Fibroblast of lung (primary cell): Measurements from ENCODE around the gene CAP1. TPM values are rescaled to one million over a fixed set of nuclear protein-coding genes. Genes with fewer than 3 reads are reported as not detected.
A peak's percentile ranks its signal among the peaks of the same experiment; 100 is the strongest.

Experiments
- DNase-seq, 2 donors: peaks; one replicate each; pipeline versions ENCODE4 v3.0.0 to v3.0.0-alpha.2; 2010; ENCODE audit warnings: low read depth in 2 of 2
- H2AFZ ChIP-seq: 2 replicates; pipeline ENCODE4 v1.5.1; 2012; ENCODE audit warnings: low read length, control low read depth, inconsistent platforms
- H3K27ac ChIP-seq: 2 replicates; pipeline ENCODE4 v1.5.1; 2011; ENCODE audit warnings: low read length, control low read depth; ENCODE audit not compliant: insufficient read depth
- H3K27me3 ChIP-seq: 2 replicates; pipeline ENCODE4 v1.5.1; 2011; ENCODE audit warnings: mild to moderate bottlenecking, low read length; ENCODE audit not compliant: control insufficient read depth, insufficient read depth
- H3K36me3 ChIP-seq: 2 replicates; pipeline ENCODE4 v1.5.1; 2011; ENCODE audit warnings: low read length; ENCODE audit not compliant: control insufficient read depth, insufficient read depth
- H3K4me1 ChIP-seq: 2 replicates; pipeline ENCODE4 v1.5.1; 2011; ENCODE audit warnings: low read length; ENCODE audit not compliant: control insufficient read depth, insufficient read depth; ENCODE audit errors: extremely low read depth
- H3K4me2 ChIP-seq: 2 replicates; pipeline ENCODE4 v1.5.1; 2011; ENCODE audit warnings: low read length, control low read depth; ENCODE audit not compliant: insufficient read depth; ENCODE audit errors: extremely low read depth
- H3K4me3 ChIP-seq, 4 experiments: fragments of 200-600 bp in 1 of 4; sonication (generic) in 1 of 4; replicated peaks in 1 of 4; 2 replicates each; pipeline ENCODE4 v1.5.1; 2011 to 2016; ENCODE audit warnings: low read length in 4 of 4, low read depth in 3 of 4, mild to moderate bottlenecking in 3 of 4, control low read depth in 2 of 4, inconsistent platforms in 1 of 4, mixed read lengths in 1 of 4; ENCODE audit not compliant: insufficient read depth in 1 of 4; ENCODE audit errors: control extremely low read depth in 1 of 4
- H3K79me2 ChIP-seq: 2 replicates; pipeline ENCODE4 v1.5.1; 2012; ENCODE audit warnings: mild to moderate bottlenecking, low read length, inconsistent platforms; ENCODE audit not compliant: control insufficient read depth, insufficient read depth
- H3K9ac ChIP-seq: 2 replicates; pipeline ENCODE4 v1.5.1; 2011; ENCODE audit warnings: mild to moderate bottlenecking, low read length, control low read depth; ENCODE audit not compliant: insufficient read depth
- H3K9me3 ChIP-seq: 2 replicates; pipeline ENCODE4 v1.5.1; 2012; ENCODE audit warnings: low read depth, low read length; ENCODE audit not compliant: control insufficient read depth, insufficient read depth
- H4K20me1 ChIP-seq: 2 replicates; pipeline ENCODE4 v1.5.1; 2011; ENCODE audit warnings: low read length; ENCODE audit not compliant: control insufficient read depth, insufficient read depth; ENCODE audit errors: extremely low read depth
- CTCF ChIP-seq, 2 donors: IDR thresholded peaks in 1 of 2; conservative IDR thresholded peaks in 1 of 2; 1 replicate in 1 of 2; 2 replicates in 1 of 2; pipeline ENCODE4 v1.5.1; 2011 to 2012; ENCODE audit warnings: low read length in 2 of 2, control low read depth in 1 of 2, inconsistent platforms in 1 of 2, low read depth in 1 of 2, mild to moderate bottlenecking in 1 of 2
- EZH2 ChIP-seq: IDR thresholded peaks from 2 replicates; pipeline ENCODE4 v1.5.1; 2012; ENCODE audit warnings: low read length, control low read depth, mild to moderate bottlenecking; ENCODE audit errors: missing control alignments
- polyA plus RNA-seq, 2 donors: library from polyadenylated mRNA; depleted of rRNA in 1 of 2; stranded (reverse) in 1 of 2; unstranded in 1 of 2; fragments of >200 nt; gene quantifications; 2 replicates each; pipeline ENCODE4 v1.2.1, GENCODE V29; 2011 to 2012; ENCODE audit warnings: missing spikeins in 1 of 2
- total RNA-seq: library from RNA; depleted of rRNA; stranded (reverse); fragments of >200 nt; gene quantifications from 2 replicates; pipeline ENCODE4 v1.2.1, GENCODE V29; 2014

The CAP1 gene
- total and polyA plus RNA-seq, 2 donors (not counting 1 experiment from before 2014, with no cell fraction given), result 352 to 836 TPM

GRCh38 chr1:40092241-40092640 is 51.7 kb downstream of the CAP1 start:
- TF ChIP-seq CTCF (conservative IDR thresholded peaks at IDR 0.05 in 1 of 2, IDR thresholded peaks at IDR 0.05 in 1 of 2; ENCODE audit: low read depth in 1 of 2, low read length in 2 of 2) (no peak), EZH2 (no peak)
- Histone ChIP-seq H3K36me3 (peaks cover 8% of the 10 kb centered on the region), H4K20me1 (no peaks in the 10 kb centered on the region), H3K27me3 (no peaks in the 10 kb centered on the region), H3K9ac (no peak overlapping the region), H3K4me3 (no peak overlapping the region), H3K4me2 (no peak overlapping the region), H3K4me1 (peaks cover 2% of the 10 kb centered on the region), H3K9me3 (no peaks in the 10 kb centered on the region), H3K79me2 (peaks cover 12% of the 10 kb centered on the region), H2AFZ (no peak overlapping the region), H3K27ac (no peak overlapping the region)
- DNase-seq, result no peak

GRCh38 chr1:40092706-40093639 is 52.4 kb downstream of the CAP1 start:
- no peak for TF ChIP-seq CTCF (conservative IDR thresholded peaks at IDR 0.05 in 1 of 2, IDR thresholded peaks at IDR 0.05 in 1 of 2; ENCODE audit: low read depth in 1 of 2, low read length in 2 of 2)
- no peak for TF ChIP-seq EZH2
- no peak overlapping the region for H3K4me3 ChIP-seq
- H3K4me1 ChIP-seq, result peaks cover 4% of the 10 kb centered on the region
- H3K36me3 ChIP-seq, result peaks cover 5% of the 10 kb centered on the region
- no peak overlapping the region for H2AFZ ChIP-seq
- H3K4me2 ChIP-seq, result no peak overlapping the region
- no peak overlapping the region for H3K9ac ChIP-seq
- H4K20me1 ChIP-seq, result no peaks in the 10 kb centered on the region
- H3K9me3 ChIP-seq, result no peaks in the 10 kb centered on the region
- peaks cover 12% of the 10 kb centered on the region for H3K79me2 ChIP-seq
- no peak overlapping the region for H3K27ac ChIP-seq
- H3K27me3 ChIP-seq, result no peaks in the 10 kb centered on the region
- peak in 1 of 2 donors; percentile 20 for DNase-seq

GRCh38 chr1:40094466-40095110 is 54.1 kb downstream of the CAP1 start:
- H2AFZ ChIP-seq, result no peak overlapping the region
- H3K79me2 ChIP-seq, result peaks cover 12% of the 10 kb centered on the region
- no peak overlapping the region for H3K27ac ChIP-seq
- no peak overlapping the region for H3K9ac ChIP-seq
- no peak overlapping the region for H3K4me2 ChIP-seq
- no peaks in the 10 kb centered on the region for H3K9me3 ChIP-seq
- no peak overlapping the region for H3K4me3 ChIP-seq
- H3K36me3 ChIP-seq, result peaks cover 2% of the 10 kb centered on the region
- TF ChIP-seq CTCF (conservative IDR thresholded peaks at IDR 0.05 in 1 of 2, IDR thresholded peaks at IDR 0.05 in 1 of 2; ENCODE audit: low read depth in 1 of 2, low read length in 2 of 2), result no peak
- no peak for TF ChIP-seq EZH2
- H3K4me1 ChIP-seq, result peaks cover 4% of the 10 kb centered on the region
- H3K27me3 ChIP-seq, result no peaks in the 10 kb centered on the region
- H4K20me1 ChIP-seq, result no peaks in the 10 kb centered on the region
- DNase-seq, result no peak
